H7 (cell line): Measurements from ENCODE around the gene C16orf74. TPM values are rescaled to one million over a fixed set of nuclear protein-coding genes. Genes with fewer than 3 reads are reported as not detected.

Experiments used
- DNase-seq: peaks from one replicate; pipeline ENCODE4 v3.0.0; 2012
- H3K27me3 ChIP-seq: 2 replicates; pipeline ENCODE4 v1.6.0; 2011; ENCODE audit warnings: mild to moderate bottlenecking, low read length; ENCODE audit not compliant: control insufficient read depth, insufficient read depth
- H3K36me3 ChIP-seq: replicated peaks from 2 replicates; pipeline ENCODE4 v1.5.1; 2011; ENCODE audit warnings: low read length; ENCODE audit not compliant: control insufficient read depth, insufficient read depth
- H3K4me3 ChIP-seq: 2 replicates; pipeline ENCODE4 v1.5.1; 2011; ENCODE audit warnings: low read depth, mild to moderate bottlenecking, control low read depth, low read length, moderate library complexity; ENCODE audit not compliant: insufficient read depth
- total RNA-seq: library from RNA; depleted of rRNA; stranded (reverse); fragments of >200 nt; shearing (Covaris generic); gene quantifications from 2 replicates; pipeline ENCODE4 v1.2.3, GENCODE V29; 2014; rRNA removed

Gene C16orf74
- total RNA-seq, 1 experiment from 2014 or later = 7.2 TPM

DNA sequence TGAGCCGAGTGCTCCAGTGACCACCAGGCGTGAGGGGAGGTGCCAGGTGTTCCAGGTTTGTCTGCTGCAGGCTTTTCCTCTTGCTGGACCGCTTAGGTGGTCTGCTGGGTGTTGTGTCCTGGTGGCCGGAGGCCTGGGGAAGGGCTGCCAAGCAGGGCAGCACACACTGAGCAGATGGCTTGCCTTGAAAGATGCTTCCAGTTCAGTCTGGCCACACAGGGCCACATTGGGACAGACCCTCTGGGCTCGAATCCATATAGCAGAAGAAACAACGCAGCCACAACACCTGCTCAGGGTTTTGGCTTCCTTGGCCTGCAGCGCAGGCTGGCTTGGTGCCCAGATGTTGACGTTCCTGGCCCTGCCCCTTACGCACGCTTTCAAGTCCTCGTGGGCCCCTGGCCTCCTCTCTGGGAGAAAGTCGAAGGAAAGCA lies 87.0 kb downstream of the C16orf74 start:
- H3K27me3 ChIP-seq = no peaks in the 10 kb centered on the region
- no peak overlapping the region for H3K4me3 ChIP-seq
- DNase-seq = peak; percentile 15
- peaks cover 62% of the 10 kb centered on the region for H3K36me3 ChIP-seq

DNA sequence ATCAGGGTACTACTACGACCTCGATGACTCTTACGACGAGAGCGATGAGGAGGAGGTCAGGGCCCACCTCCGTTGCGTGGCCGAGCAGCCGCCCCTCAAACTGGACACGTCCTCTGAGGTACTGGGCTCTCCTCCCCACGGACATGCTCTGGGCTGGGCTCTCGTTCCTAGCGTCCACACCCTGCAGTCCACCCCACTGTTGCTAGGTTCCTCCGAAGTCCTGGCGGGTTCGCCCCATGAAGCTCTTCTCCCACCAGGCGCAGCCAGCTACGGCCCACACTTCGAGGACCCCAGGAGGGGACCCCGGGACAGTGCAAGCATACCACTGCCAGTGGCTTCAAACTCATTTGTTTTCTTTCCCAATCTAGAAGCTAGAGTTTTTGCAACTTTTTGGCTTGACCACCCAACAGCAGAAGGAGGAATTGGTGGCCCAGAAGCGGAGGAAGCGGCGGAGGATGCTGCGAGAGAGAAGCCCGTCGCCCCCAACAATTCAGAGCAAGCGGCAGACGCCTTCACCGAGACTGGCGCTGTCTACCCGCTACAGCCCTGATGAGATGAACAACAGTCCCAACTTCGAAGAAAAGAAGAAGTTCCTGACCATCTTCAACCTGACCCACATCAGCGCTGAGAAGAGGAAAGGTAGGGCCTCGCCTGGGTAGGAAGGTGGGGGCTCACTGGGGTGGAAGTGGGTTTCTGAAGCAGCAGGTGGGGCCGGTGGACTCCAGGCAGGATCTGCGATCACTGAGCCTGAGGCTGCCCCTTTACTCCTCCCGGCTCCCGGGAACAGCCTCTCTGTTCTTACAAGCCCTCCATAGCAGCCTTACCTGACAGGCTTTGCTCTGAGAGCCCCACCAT lies 87.7 kb downstream of the C16orf74 start:
- Histone ChIP-seq H3K4me3 (no peak overlapping the region), H3K27me3 (no peaks in the 10 kb centered on the region), H3K36me3 (peaks cover 58% of the 10 kb centered on the region)
- DNase-seq = peak; percentile 40

DNA sequence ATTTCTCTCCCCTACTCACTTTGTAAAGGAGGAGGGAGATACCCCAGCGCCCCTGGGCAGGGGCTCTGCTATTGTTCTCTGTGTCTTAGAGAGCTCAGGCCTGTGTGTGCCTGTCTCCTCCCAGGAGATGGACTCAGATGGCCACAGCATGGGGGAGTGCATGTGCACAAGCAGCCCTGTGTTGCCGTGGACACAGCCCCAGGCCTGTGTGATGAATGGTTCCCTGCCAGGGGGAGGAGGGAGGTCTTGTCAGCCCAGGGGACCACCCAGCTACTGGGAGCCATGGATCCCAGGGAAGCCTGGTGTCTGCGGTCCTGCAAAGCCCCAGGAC lies 88.4 kb downstream of the C16orf74 start:
- Histone ChIP-seq H3K36me3 (peaks cover 59% of the 10 kb centered on the region), H3K4me3 (no peak overlapping the region), H3K27me3 (no peaks in the 10 kb centered on the region)
- DNase-seq = peak; percentile 50

DNA sequence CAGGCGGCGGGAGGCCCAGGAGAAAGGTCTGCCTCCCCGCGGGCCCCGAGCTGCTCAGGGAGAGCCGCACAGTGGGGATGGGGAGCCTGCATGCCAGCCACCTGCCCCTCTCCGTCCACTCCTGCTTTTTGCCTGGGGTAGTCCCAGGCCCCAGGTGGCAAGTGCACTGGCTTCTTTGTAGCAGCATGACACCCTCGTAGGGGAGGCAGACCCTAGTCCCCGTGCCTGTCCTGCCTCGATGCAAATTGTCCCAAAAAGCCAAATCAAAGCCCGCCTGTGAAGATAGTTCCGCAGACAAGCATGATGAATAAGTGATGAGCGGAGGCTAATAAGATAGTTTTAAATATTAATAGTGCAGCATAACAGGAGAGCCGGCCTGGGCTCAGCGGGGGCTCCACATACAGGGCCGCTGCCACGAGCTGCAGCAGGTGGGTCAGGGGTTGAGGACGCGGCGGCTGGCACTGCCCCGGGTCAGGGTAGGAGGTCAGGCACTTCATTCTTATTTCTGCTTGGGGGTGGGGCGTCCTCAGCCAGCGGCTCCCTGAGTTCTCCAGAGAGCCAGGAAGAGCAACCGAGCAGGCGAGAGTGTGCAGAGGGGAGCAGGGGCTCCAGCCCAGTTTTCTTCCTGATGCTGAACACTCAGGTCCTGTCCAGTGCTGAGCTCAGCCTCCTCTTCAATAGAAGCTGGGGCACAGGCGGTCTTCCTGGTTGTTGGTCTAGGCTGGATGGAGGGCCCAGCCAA lies 89.0 kb downstream of the C16orf74 start:
- peaks cover 56% of the 10 kb centered on the region for H3K36me3 ChIP-seq
- H3K4me3 ChIP-seq = no peak overlapping the region
- DNase-seq = peak; percentile 44
- no peaks in the 10 kb centered on the region for H3K27me3 ChIP-seq

DNA sequence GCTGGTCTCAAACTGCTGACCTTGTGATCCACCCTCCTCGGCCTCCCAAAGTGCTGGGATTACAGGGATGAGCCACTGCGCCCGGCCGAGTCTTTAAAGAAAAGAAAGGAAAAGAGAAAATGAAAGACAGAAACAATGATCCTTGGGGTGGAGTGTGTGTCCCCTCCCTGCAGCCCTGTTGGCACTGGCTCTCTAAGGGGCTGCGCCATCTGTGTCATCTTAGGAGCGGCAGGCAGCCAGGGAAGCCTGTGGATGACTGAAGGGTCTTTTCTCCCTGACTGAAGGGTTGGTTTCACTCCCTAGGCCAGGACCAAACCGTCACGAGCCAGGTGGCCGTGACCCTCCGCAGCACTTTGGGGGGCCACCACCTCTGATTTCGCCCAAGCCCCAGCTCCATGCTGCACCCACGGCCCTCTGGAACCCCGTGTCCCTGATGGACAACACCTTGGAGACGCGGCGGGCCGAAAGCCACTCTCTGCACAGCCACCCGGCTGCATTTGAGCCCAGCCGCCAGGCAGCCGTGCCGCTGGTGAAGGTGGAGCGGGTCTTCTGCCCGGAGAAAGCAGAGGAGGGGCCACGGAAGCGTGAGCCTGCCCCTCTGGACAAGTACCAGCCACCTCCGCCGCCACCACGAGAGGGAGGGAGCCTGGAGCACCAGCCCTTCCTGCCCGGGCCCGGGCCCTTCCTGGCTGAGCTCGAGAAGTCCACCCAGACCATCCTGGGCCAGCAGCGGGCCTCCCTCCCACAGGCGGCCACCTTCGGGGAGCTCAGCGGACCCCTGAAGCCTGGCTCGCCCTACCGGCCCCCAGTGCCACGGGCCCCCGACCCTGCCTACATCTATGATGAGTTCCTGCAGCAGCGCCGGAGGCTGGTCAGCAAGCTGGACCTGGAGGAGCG lies 89.8 kb downstream of the C16orf74 start:
- H3K4me3 ChIP-seq = no peak overlapping the region
- no peaks in the 10 kb centered on the region for H3K27me3 ChIP-seq
- peak; percentile 63 for DNase-seq
- H3K36me3 ChIP-seq = peaks cover 52% of the 10 kb centered on the region

DNA sequence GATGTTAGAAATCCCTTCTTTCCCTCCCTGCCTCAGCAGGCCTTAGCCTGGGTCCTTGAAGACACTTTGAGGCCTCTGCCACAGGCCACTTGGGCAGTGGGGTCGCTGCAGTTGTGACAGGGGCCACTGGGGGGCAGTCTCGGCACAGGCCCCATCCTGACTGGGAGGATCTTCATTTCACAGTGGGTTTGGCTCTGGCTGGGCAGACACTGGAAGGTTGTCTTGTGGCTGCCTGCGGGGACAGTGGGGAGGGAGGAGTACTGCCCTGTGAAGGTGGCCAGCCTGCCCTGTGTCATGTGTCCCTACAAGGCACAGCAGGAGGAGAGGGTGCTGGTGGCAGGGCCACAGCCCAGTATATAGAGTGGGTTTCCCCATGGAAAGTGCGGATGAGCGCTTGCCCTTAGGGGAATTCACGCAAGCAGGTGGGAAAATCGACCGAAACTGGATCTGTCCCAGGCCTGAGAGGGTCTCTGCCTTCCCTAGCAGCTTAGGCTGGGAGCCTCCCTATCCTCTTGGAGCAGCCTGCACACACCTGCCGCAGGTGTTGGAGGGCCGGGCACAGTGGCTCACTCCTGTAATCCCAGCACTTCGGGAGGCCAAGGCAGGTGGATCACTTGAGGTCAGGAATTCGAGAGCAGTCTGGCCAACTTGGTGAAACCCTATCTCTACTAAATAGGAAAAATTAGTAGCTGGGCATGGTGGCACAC lies 90.9 kb downstream of the C16orf74 start:
- Histone ChIP-seq H3K4me3 (no peak overlapping the region), H3K36me3 (peaks cover 47% of the 10 kb centered on the region), H3K27me3 (no peaks in the 10 kb centered on the region)
- DNase-seq = peak; percentile 97

DNA sequence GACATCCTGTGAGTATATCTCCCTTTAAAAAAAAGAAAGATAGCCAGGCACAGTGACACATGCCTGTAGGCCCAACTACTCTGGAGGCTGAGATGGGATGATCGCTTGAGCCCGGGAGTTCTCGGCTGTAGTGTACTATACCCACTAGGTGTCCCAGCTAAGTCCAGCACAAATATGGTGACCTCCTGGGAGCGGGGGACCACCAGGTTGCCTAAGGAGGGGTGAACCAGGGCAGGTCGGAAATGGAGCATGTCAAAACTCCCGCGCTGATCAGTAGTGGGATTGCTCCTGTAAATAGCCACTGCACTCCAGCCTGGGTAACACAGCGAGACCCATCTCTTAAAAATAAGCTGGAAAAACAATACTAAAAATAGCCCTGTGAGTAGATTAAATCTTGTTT lies 91.6 kb downstream of the C16orf74 start:
- Histone ChIP-seq H3K36me3 (peaks cover 42% of the 10 kb centered on the region), H3K27me3 (no peaks in the 10 kb centered on the region), H3K4me3 (no peak overlapping the region)
- no peak for DNase-seq

DNA sequence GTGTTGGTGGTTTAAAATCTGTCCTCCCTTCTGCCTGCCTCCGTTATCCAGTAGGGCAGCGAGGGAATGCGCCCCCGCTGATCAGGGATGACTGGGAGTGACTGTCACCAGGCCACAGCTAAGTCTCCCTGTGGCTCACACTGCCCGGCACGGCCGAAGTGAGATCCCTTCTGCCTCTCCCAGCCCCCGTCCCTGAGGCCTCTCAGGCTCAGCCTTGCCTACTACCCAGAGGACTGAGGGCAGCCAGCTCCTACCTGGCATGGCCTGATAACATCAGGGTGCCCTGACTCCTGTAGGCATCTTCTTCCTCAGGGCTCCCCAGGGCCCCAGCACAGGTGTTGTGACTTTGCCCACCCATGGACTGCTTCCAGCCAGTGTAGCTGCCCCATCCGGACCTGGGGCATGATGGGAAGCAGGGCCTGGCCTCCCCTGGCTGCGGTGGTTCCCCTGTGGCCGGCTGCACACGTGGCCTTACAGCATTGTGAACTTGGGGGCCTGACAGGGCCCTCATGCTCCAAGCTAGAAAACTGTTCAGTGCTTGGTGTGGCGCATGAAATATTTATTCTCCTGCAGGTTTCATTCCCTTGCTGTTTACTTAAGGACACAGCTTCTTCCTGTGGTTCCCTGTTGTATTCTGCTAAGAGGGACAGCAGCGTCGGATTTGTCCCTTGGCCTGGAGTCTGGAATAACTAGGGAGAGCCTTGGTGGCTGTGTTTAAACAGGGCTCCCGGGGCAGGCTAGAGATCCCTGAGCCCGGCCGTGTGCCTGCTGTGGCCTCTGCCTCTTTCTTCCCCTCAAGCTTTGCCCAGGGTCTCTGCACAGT lies 92.2 kb downstream of the C16orf74 start:
- no peaks in the 10 kb centered on the region for H3K27me3 ChIP-seq
- no peak overlapping the region for H3K4me3 ChIP-seq
- H3K36me3 ChIP-seq = peaks cover 36% of the 10 kb centered on the region
- peak; percentile 44 for DNase-seq

DNA sequence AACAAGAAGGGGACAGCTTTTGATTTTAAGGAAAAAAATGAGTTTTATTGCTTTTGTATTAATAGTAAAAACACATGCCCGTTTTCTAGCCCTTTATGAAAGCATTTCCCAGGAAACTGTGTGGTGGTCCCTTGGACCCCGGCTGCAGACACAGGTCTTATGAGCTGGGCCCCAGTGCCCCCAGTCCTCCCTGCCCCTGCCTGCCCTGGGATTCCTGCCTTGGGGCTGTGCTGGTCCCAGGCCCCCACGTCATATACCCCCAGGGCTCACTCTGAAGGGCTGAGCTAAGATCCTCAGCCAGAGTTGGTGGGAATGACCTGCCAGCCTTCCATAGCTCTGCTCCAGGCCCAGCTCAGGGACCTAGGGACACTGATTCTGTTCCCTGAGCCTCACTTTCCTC lies 92.9 kb downstream of the C16orf74 start:
- no peaks in the 10 kb centered on the region for H3K27me3 ChIP-seq
- H3K36me3 ChIP-seq = peaks cover 30% of the 10 kb centered on the region
- no peak overlapping the region for H3K4me3 ChIP-seq
- DNase-seq = peak; percentile 41

Other genes with a start within 250 kb of the C16orf74 start
- gene GSE1, start 137.8 kb downstream of the C16orf74 start, total RNA-seq = 52.5 and 73.6 TPM in 2 replicates
- gene GINS2, start 62.1 kb downstream of the C16orf74 start, total RNA-seq = 25.6 and 25.9 TPM in 2 replicates
- 93.3 and 101 TPM in 2 replicates for gene EMC8, start 48.4 kb upstream of the C16orf74 start, total RNA-seq
- 638 and 696 TPM in 2 replicates for gene COX4I1, start 48.6 kb upstream of the C16orf74 start, total RNA-seq
- gene IRF8, start 148.1 kb upstream of the C16orf74 start, total RNA-seq = 0.21 and 2.7 TPM in 2 replicates